ENCODE data around the gene USP36.
A peak's percentile ranks its signal among the peaks of the same experiment; 100 is the strongest.

USP36 gene

DNA sequence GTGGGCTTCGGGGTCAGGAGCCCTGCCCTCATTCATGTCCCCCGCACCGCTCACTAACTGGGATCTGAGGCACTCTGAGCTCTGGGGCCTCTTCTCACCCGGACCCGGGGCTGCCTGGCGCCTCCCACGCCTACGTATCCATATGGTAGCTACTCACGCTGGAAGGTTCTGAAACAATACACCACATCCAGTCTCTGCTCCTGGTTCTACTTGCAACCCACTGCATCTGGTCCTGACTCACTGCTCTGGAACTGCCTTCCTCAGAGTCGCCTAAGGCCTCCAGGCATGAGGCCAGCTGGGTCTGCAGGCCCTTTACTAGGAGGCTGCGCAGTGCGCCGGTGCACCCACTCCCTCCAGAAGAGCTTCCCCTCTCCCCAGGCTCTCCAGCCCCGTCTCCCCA is 18.1 kb downstream of the USP36 start:
- in situ Hi-C loops (cut with MboI; ENCODE audit: low pct_unique_long_range_greater_than_20kb, low sequenced_read_pairs): no loop called here

DNA sequence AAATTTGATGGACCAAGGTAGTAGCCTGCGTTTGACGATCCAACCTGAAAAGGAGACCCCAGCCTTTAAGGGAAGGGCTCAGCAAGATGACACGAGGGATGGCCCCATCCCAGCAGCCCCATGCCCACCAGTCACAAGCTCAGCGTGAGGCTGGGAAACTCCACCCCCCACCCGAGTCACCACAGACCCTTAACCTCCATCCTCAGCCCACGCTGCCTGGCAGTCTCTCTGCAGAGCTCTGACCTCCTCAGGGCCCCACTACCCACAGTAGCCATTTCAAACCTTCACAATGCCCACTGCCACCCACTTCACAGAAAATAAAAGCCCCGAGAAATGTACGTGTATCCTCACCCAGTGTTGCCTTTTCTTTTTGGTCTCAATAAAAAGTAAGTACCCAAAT is 18.7 kb downstream of the USP36 start:
- no peak for DNase-seq
- in situ Hi-C loops (cut with MboI; ENCODE audit: low pct_unique_long_range_greater_than_20kb, low sequenced_read_pairs): no loop called here

More for the DNA sequence above, 18.1 kb downstream of the USP36 start:
- no peak for DNase-seq

DNA sequence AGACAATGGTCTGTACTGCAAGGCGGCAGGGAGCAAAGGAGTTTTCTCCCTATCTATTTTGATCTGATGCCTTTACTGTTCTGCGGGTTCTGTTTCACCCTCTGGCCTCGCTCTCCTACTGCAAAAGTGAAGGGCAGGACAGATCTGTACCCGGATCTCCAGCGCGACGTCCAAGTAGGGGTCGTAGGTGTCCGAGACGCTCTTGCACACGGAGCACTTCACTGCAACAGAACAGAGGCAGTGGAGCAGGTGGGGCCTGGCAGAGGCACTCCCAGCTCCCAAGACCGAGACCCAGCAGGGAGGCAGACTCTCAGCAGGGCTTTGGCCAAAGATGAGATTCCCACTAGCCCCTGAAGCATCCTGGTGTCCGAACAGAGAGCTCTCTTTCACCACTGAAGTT is 19.8 kb downstream of the USP36 start:
- in situ Hi-C loops (cut with MboI; ENCODE audit: low pct_unique_long_range_greater_than_20kb, low sequenced_read_pairs): no loop called here
- DNase-seq: no peak

DNA sequence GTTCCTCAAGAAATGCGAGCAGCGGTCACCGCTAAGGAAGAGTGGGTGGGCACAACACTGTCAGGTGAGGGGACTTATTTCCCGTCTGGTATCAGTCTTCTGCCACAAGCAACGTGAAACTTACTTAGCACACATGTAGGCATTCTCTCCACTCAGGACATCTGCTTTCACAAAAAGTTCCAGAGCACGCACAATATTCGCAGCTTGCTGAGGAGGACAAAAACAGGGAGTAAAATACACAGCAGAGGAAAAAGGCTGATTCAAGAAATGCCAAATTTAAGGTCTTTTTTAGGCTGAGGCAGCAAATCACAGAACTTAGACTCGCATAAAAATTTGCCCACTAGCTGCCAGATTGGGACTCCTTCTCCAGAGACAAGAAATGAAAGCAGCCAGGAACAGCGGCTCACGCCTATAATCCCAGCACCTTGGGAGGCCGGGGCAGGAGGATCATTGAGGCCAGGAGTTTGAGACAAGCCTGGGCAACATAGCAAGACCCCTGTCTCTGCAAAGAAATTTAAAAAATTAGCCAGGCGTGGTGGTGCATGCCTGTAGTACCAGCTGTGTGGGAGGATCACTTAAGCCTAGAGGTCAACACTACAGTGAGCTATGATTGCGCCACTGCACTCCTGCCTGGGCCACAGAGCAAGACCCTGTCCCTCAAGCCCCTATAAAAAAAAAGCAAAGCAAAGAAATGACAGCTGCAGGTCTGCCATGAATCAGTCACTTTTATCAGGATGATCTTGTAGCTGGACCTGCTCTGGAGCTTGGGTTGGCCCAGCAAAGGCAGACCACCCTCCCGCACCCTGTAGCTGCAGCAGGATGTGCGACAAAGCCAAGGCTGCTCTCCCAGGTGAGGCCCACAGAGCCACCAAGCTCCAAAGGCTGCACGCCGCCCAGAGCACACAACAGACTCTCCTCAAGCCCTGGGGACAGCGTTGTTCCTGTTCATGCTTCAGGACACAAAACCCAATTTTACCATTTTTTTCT is 20.5 kb downstream of the USP36 start:
- in situ Hi-C loops (cut with MboI; ENCODE audit: low pct_unique_long_range_greater_than_20kb, low sequenced_read_pairs): loop anchor here (10.0 kb wide), 1 partner anchor 65 kb away; no protein-coding TSS in a partner anchor

DNA sequence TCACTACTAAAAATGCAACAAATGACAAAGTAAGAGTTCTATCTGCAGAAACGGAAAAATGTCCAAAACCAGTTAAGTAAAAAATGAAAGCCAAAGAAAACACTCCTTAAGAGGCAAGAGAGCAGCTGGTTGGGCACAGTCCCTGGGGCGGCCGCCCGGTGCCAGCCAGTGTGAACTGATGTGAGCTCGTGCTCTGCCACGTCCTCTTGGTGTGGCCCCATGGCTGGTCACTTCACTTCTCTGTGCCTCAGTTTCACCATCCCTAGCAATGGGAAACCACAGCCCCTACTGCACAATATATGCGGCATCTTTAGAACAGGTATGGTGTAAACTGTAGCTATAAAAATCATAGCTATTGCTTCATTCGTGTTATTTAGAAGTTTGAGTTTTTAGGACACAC is 21.2 kb downstream of the USP36 start:
- DNase-seq: no peak
- in situ Hi-C loops (cut with MboI; ENCODE audit: low pct_unique_long_range_greater_than_20kb, low sequenced_read_pairs): loop anchor here (10.0 kb wide), 1 partner anchor 65 kb away; no protein-coding TSS in a partner anchor

More for the DNA sequence above, 20.5 kb downstream of the USP36 start:
- no peak for DNase-seq

DNA sequence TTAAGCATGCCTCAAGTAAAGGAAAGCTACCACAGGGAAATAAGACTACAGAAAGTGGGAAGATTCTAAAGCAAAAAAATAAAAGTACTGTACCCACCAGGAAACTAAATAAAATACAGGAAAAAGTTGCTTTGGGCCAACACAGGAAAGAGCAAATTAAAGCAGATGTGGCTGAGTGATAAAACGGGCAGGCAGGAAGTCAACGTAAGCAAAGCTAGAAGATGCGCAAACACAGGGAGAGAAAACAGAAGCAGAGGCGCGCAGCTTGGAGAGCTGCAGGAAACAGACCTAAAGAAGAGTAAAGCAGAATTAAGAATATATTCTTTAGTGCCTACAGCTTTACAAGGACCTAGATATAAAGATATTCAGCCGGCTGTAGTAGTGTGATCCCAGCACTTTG is 21.7 kb downstream of the USP36 start:
- in situ Hi-C loops (cut with MboI; ENCODE audit: low pct_unique_long_range_greater_than_20kb, low sequenced_read_pairs): loop anchor here (10.0 kb wide), 1 partner anchor 64 kb away; no protein-coding TSS in a partner anchor

DNA sequence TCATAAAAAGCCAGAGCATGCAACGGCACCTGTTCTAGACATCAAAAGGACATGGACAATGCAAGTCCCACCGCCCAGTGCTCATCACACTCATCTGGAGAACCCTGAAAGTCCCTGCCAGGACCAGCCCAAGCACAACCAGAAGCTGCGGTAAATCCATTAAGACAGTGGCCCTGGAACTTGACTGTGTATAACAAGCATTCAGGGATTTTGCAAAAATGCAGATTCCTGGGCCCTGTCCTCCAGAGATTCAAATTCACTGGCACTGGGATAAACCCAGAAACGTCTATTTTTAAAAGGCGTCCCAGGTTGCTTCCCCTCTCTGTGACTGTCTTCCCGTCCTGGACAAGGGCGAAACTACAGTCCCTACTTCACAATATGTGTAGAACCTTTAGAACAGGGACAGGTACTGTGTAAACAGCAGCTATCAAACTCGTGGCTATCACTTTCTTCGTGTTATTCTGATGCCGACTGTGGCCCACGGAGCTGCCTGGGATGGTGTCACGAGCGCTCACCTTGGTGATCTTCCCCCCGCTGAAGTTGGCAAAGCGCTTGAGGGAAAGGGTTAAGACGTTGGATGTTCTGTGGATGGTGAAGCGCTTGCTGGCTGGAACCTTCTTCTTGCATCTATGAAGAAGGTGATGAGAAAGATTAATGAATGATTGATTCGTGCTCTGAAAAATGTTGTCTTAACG is 22.3 kb downstream of the USP36 start:
- in situ Hi-C loops (cut with MboI; ENCODE audit: low pct_unique_long_range_greater_than_20kb, low sequenced_read_pairs): loop anchor here (10.0 kb wide), 1 partner anchor 63 kb away; no protein-coding TSS in a partner anchor
- DNase-seq: no peak

More for the DNA sequence above, 21.7 kb downstream of the USP36 start:
- peak; percentile 91 for DNase-seq

DNA sequence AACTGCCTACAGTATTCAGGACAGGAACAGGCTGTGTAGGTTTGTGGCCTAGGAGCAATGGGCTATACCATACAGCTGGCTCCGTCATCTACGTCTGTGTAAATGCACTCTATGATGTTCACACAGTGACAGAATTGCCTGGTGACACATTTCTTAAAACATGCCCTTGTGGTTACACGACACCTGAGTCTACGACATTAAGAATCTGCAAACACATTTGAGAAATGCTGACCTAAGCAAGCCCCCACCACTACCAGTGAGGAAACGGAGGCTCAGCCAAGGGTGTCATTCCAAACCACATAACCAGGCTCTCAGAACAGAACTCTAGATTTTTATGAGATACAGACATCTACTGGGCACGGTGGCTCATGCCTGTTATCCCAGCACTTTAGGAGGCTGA is 23.5 kb downstream of the USP36 start:
- peak; percentile 36 for DNase-seq
- in situ Hi-C loops (cut with MboI; ENCODE audit: low pct_unique_long_range_greater_than_20kb, low sequenced_read_pairs): loop anchor here (10.0 kb wide), 1 partner anchor 62 kb away; no protein-coding TSS in a partner anchor

DNA sequence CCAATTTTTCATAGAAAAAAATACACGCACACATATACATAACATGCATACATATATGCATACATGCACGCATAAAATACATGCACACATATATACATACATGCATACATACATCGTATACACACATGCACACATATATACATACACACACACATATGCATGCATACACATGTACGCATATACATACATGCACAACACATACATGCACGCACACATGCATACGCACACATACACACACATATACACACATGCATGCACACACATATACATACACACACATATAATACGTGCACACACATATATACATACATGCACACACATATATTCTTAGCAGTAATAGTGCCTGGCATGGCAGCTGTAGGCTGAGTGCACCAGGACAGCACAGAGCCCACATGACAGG is 24.9 kb downstream of the USP36 start:
- no peak for DNase-seq
- in situ Hi-C loops (cut with MboI; ENCODE audit: low pct_unique_long_range_greater_than_20kb, low sequenced_read_pairs): loop anchor here (10.0 kb wide), 1 partner anchor 61 kb away; no protein-coding TSS in a partner anchor

DNA sequence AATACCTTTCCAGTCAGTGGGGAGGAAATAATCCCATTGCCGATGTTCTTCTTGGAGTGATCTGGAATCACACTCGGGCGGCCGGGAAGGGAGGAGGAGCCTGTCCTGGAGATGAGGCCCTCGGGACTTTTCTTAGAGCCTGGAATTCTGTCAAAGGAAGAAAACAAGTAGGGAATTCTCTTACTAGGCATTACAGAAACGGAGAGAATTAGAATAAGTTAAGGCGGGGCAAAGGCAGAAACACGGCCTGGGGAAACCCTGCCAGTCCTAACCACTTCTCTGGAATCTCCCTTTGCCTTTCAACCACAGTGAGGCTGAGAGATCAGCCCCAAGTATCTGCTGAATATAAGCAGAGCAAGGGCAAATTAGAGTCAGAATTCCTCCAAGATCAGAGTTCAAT is 27.8 kb downstream of the USP36 start:
- DNase-seq: no peak
- in situ Hi-C loops (cut with MboI; ENCODE audit: low pct_unique_long_range_greater_than_20kb, low sequenced_read_pairs): loop anchor here (10.0 kb wide), 1 partner anchor 58 kb away; no protein-coding TSS in a partner anchor

DNA sequence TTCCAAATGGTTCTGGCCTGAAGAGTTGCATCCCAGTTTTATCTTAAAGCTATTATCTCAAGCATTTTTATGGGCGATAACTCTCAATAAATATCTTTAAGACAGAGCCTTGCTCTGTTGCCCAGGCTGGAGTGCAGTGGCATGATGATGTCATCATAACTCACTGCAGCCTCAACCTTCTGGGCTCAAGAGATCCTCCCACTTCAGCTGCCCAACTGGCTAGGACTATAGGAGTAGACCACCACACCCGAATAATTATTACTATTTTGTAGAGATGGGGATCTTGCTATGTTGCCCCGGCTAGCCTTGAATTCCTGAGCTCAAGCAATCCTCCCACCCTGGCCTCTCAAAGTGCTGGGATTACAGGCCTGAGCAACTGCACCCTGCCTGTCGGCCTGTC is 32.5 kb downstream of the USP36 start:
- in situ Hi-C loops (cut with MboI; ENCODE audit: low pct_unique_long_range_greater_than_20kb, low sequenced_read_pairs): no loop called here
- no peak for DNase-seq

DNA sequence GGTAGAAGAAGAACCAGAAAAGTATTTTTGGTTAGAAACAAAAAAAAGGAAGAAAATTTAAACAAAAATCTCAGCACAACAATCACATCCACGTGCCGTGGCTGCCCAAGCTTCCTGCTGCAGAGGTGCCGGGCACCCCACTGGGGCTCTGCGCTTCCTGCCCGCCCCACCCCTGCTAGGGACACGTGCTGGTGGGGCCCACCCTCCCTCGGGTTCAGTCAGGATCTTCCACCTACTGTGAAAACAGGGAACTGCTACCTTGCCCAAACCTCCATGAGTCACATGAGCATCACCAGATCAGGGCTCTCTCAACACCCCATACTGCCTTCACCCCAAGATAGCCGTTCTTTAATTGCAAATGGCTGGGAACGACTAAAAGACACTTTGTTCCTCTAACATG is 34.2 kb downstream of the USP36 start:
- DNase-seq: no peak
- in situ Hi-C loops (cut with MboI; ENCODE audit: low pct_unique_long_range_greater_than_20kb, low sequenced_read_pairs): no loop called here

DNA sequence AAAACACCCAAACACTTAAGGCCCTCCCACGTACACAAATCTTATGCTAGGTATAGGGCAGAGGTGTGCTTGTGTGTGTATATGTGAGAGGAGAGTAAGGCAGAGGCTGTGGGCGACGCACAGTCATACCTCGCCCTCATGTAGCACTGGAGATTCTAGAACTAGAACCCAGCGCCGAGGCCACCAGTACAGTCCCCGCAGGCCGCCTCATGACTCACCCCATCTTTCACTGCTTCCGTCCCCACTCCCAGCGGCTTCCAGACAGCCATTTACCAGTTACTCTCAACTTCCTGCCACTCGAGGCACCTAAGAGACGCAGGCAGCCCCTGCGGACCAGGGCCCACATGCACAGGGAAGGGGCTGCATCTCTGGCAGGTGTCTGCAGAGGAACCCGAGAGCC is 35.3 kb downstream of the USP36 start:
- DNase-seq: no peak
- in situ Hi-C loops (cut with MboI; ENCODE audit: low pct_unique_long_range_greater_than_20kb, low sequenced_read_pairs): no loop called here

DNA sequence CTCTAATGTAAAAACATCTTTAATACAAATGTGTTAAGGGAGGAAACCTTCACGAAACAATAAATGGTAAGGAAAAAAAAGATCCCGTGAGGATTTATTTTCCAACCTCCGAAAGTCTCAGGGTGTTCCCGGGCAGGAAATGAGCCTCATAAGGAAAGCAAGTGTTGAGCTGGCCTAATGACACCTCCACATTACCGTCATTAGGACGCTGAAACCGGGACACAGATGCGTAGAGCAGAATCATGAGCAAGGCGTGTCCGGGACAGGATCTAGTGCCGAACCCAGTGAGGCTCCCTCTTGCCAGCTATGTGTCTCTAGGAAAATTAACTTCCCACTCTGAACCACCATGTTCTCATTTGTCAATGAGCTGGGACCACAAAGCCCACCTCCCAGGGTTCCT is 35.8 kb downstream of the USP36 start:
- in situ Hi-C loops (cut with MboI; ENCODE audit: low pct_unique_long_range_greater_than_20kb, low sequenced_read_pairs): no loop called here
- no peak for DNase-seq

DNA sequence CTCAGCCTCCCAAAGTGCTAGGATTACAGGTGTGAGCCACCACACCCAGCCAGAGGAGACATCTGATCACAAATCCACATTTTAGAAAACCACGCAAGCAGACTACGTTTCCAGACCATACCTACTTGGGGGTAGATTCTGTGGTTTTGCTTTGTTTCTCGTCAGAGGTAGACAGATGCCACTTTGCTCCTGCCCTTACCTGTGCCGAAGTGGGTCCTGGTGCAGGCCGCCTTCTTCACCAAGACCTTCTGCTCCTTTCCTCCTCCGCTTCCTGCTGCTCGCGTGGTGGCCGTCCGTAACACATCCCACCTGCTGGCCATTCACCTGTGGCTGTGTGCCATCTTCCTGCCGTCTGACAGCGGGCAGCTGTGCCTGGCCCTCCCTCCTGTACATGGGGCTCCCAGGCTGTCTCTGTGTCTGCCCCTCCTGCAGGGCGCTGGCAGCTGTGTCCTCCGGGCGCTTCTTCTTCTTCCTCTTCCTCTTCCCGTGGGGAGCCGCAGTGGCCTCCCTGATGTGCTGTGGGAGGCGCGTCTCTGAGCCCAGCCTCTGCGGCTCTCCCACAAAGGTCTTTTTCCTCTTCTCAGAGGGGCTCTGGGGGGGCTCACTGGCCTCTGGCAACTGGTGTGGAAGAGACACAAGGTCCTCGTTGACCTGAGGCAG is 37.3 kb downstream of the USP36 start:
- in situ Hi-C loops (cut with MboI; ENCODE audit: low pct_unique_long_range_greater_than_20kb, low sequenced_read_pairs): no loop called here
- no peak for DNase-seq

DNA sequence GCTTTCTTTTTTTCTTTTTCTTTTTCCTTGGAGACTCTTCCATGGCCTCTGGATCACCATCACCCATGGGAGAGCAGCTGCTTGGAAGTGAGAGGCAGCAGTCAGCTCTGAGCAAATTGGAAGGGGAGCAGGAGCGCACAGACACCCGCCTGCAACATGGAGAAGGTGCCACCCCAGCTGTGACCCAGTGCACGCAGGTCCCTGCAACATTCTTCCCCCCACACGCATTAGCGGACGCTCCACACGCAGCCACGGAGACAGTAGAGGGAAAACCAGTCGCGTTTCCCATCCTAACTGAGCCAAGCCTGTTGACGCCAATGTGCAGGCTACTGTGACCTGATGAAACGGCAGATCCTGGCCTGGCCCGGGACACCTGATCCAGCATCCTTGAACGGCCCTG is 38.2 kb downstream of the USP36 start:
- DNase-seq: no peak
- in situ Hi-C loops (cut with MboI; ENCODE audit: low pct_unique_long_range_greater_than_20kb, low sequenced_read_pairs): no loop called here

DNA sequence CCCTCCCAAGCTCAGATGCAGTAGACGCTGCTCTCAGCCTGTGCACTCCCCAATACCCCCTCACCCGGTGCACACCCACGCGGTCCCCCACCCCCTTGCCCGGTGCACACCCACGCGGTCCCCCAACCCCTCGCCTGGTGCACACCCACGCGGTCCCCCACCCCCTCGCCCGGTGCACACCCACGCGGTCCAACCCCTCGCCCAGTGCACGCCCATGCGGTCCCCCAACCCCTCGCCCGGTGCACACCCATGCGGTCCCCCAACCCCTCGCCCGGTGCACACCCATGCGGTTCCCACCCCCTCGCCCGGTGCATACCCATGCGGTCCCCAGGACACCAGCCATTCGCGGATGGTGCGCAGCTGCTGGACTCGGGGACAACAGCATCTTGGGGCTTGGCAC is 38.6 kb downstream of the USP36 start:
- in situ Hi-C loops (cut with MboI; ENCODE audit: low pct_unique_long_range_greater_than_20kb, low sequenced_read_pairs): no loop called here
- DNase-seq: no peak

DNA sequence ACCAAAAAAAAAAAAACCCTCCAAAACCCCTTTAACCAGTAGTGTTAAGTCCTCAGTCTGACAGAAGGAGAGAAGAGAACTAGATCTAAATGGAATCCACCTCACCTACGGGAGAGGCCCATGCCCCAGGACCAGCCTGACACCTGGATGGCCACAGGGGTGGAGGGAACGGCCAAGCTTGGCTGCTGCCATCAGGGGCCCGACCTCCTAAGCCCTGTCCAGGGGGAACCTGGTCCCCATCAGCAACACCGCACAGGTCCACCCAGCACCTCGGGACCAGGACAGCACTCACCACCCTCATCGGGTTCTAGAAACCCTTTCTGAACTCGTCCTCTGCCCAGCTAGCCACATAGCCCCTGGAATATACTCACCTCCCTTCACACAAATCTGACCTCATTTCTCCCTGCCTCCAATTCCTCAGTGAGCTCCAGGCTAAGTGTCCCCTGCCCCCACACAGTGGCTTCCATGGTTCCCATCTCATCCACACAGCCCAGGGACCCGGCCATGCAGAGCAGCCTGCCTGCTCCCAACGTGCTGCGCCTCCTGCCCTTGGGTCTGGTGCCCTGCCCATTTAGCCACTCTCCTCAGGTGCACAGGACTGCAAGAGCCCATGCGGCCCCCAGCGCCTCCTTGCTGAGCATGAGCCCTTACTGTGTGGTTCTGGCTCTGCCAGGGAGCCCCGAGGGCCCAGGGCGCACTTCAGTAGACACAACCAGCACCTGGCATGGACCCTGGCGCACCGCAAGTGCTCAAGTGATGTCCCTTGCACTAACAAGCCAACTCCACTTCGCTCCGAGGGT is 40.3 kb downstream of the USP36 start:
- in situ Hi-C loops (cut with MboI; ENCODE audit: low pct_unique_long_range_greater_than_20kb, low sequenced_read_pairs): no loop called here

More for the DNA sequence above, 40.3 kb downstream of the USP36 start:
- no peak for DNase-seq
